Measurements from ENCODE around the gene GAS6. TPM values are rescaled to one million over a fixed set of nuclear protein-coding genes. Genes with fewer than 3 reads are reported as not detected.

The GAS6 gene
- total RNA-seq, 1 donor from 2014 or later, result 42.9 TPM

- H3K4me1 Mint-ChIP-seq (ENCODE audit: unreplicated experiment), result peaks cover 14% of the 10 kb centered on the region
- DNase-seq (ENCODE audit: extremely low spot score, unreplicated experiment), result no peak
- no peak overlapping the region for H3K27ac Mint-ChIP-seq
- peaks cover 4% of the 10 kb centered on the region for H3K36me3 Mint-ChIP-seq
- H3K27me3 Mint-ChIP-seq, result peaks cover 1% of the 10 kb centered on the region
- no peak overlapping the region for H3K4me3 Mint-ChIP-seq
- no peak for TF ChIP-seq CTCF (conservative IDR thresholded peaks at IDR 0.05)
- H3K9me3 Mint-ChIP-seq, result no peaks in the 10 kb centered on the region
These were observed 42.0 kb downstream of the GAS6 start for GRCh38 chr13:113821847-113822246.

GRCh38 chr13:113820813-113821651 is 42.8 kb downstream of the GAS6 start:
- Mint-ChIP-seq H3K9me3 (no peaks in the 10 kb centered on the region), H3K27me3 (peaks cover 2% of the 10 kb centered on the region), H3K4me1 (ENCODE audit: unreplicated experiment) (peaks cover 17% of the 10 kb centered on the region), H3K36me3 (peaks cover 4% of the 10 kb centered on the region), H3K27ac (no peak overlapping the region), H3K4me3 (no peak overlapping the region)
- no peak for TF ChIP-seq CTCF (conservative IDR thresholded peaks at IDR 0.05)
- no peak for DNase-seq (ENCODE audit: extremely low spot score, unreplicated experiment)

GRCh38 chr13:113819731-113820715 is 43.9 kb downstream of the GAS6 start:
- Mint-ChIP-seq H3K36me3 (no peaks in the 10 kb centered on the region), H3K27me3 (peaks cover 2% of the 10 kb centered on the region), H3K4me1 (ENCODE audit: unreplicated experiment) (peaks cover 13% of the 10 kb centered on the region), H3K27ac (no peak overlapping the region), H3K9me3 (no peaks in the 10 kb centered on the region), H3K4me3 (no peak overlapping the region)
- TF ChIP-seq CTCF (conservative IDR thresholded peaks at IDR 0.05), result no peak
- DNase-seq (ENCODE audit: extremely low spot score, unreplicated experiment), result no peak

GRCh38 chr13:113819341-113819730 is 44.5 kb downstream of the GAS6 start:
- H3K4me3 Mint-ChIP-seq, result no peak overlapping the region
- DNase-seq (ENCODE audit: extremely low spot score, unreplicated experiment), result no peak
- no peaks in the 10 kb centered on the region for H3K9me3 Mint-ChIP-seq
- no peak for TF ChIP-seq CTCF (conservative IDR thresholded peaks at IDR 0.05)
- peaks cover 2% of the 10 kb centered on the region for H3K27me3 Mint-ChIP-seq
- H3K27ac Mint-ChIP-seq, result no peak overlapping the region
- peaks cover 13% of the 10 kb centered on the region for H3K4me1 Mint-ChIP-seq (ENCODE audit: unreplicated experiment)
- no peaks in the 10 kb centered on the region for H3K36me3 Mint-ChIP-seq

GRCh38 chr13:113818700-113819295 is 45.1 kb downstream of the GAS6 start:
- no peak overlapping the region for H3K4me3 Mint-ChIP-seq
- no peaks in the 10 kb centered on the region for H3K9me3 Mint-ChIP-seq
- TF ChIP-seq CTCF (conservative IDR thresholded peaks at IDR 0.05), result no peak
- peaks cover 2% of the 10 kb centered on the region for H3K27me3 Mint-ChIP-seq
- no peaks in the 10 kb centered on the region for H3K36me3 Mint-ChIP-seq
- H3K27ac Mint-ChIP-seq, result no peak overlapping the region
- H3K4me1 Mint-ChIP-seq (ENCODE audit: unreplicated experiment), result peaks cover 13% of the 10 kb centered on the region
- DNase-seq (ENCODE audit: extremely low spot score, unreplicated experiment), result no peak

Data from type B pancreatic cell (in vitro differentiated cells).